K562 treated with DMSO at 1 percent for 12 hours (cell line): ENCODE measurements around the gene CTXND1. TPM values are rescaled to one million over a fixed set of nuclear protein-coding genes. Genes with fewer than 3 reads are reported as not detected.

Experiments
- total RNA-seq: library from RNA; unstranded; fragments of 300-600 nt; gene quantifications from 2 replicates; pipeline ENCODE4 v1.2.3, GENCODE V29; 2022; ENCODE audit not compliant: insufficient read depth

Gene CTXND1
- total RNA-seq, result not detected in 2 replicates

GRCh38 chr15:80252121-80252518 lies at the start of gene CTXND1:
Gene CTXND1, minus strand, starts transcription at chr15:80252213. Its CDS starts 50,264 bp downstream, at chr15:80201949.

GRCh38 chr15:80152896-80153876 lies 98.8 kb downstream of the CTXND1 start, which contains the start of gene FAH:
Gene FAH, plus strand, starts transcription at chr15:80152999. Its CDS starts 56 bp downstream, at chr15:80153055.

Other genes with a start within 250 kb of the CTXND1 start
- gene ZFAND6, start 192.5 kb downstream of the CTXND1 start, total RNA-seq, result 65.9 and 128 TPM in 2 replicates
- gene FAH, start 99.2 kb downstream of the CTXND1 start, total RNA-seq, result 84.4 and 91.3 TPM in 2 replicates
- not detected in 2 replicates for gene ARNT2, start 152.2 kb upstream of the CTXND1 start, total RNA-seq